Neuronal stem cell (in vitro differentiated cells): ENCODE measurements around the gene S100A8.

Experiments
- DNase-seq: peaks from one replicate; pipeline ENCODE4 v3.0.0-alpha.2; 2013; ENCODE audit warnings: low spot score
- H2AFZ ChIP-seq: one replicate; pipeline ENCODE4 v1.6.1; 2013; ENCODE audit warnings: mild to moderate bottlenecking, low read length, inconsistent platforms
- H2AK5ac ChIP-seq: 2 replicates; pipeline ENCODE4 v1.6.1; 2013; ENCODE audit warnings: low read depth, mild to moderate bottlenecking, inconsistent platforms, low read length, moderate library complexity, mixed read lengths
- H2BK120ac ChIP-seq: 2 replicates; pipeline ENCODE4 v1.6.1; 2013; ENCODE audit warnings: low read depth, mild to moderate bottlenecking, inconsistent platforms, low read length, moderate library complexity, mixed read lengths
- H2BK12ac ChIP-seq: one replicate; pipeline ENCODE4 v1.6.1; 2013; ENCODE audit warnings: low read length, inconsistent platforms
- H2BK15ac ChIP-seq: 2 replicates; pipeline ENCODE4 v1.6.1; 2013; ENCODE audit warnings: mild to moderate bottlenecking, low read length, inconsistent platforms, mixed read lengths
- H2BK5ac ChIP-seq: one replicate; pipeline ENCODE4 v1.6.1; 2013; ENCODE audit warnings: inconsistent platforms, mild to moderate bottlenecking, low read length, moderate library complexity
- H3K14ac ChIP-seq: one replicate; pipeline ENCODE4 v1.6.1; 2013; ENCODE audit warnings: low read length, inconsistent platforms
- H3K18ac ChIP-seq: 2 replicates; pipeline ENCODE4 v1.6.1; 2013; ENCODE audit warnings: low read length, inconsistent platforms
- H3K23ac ChIP-seq: 2 replicates; pipeline ENCODE4 v1.6.1; 2013; ENCODE audit warnings: low read depth, mild to moderate bottlenecking, mixed read lengths, low read length, inconsistent platforms; ENCODE audit not compliant: poor library complexity
- H3K27ac ChIP-seq: replicated peaks from 3 replicates; pipeline ENCODE4 v1.5.1; 2013; ENCODE audit warnings: low read length, inconsistent platforms
- H3K27me3 ChIP-seq, 3 experiments: 2 replicates each; pipeline ENCODE4 v1.6.1; 2013; ENCODE audit warnings: low read length in 3 of 3, mild to moderate bottlenecking in 2 of 3, inconsistent platforms in 1 of 3, low read depth in 1 of 3, mixed read lengths in 1 of 3, moderate library complexity in 1 of 3; ENCODE audit not compliant: control insufficient read depth in 3 of 3, insufficient read depth in 3 of 3
- H3K36me3 ChIP-seq, 2 donors: replicated peaks in 1 of 2; 2 replicates each; pipeline ENCODE4 v1.6.1; 2013; ENCODE audit warnings: low read length in 2 of 2; ENCODE audit not compliant: control insufficient read depth in 2 of 2, insufficient read depth in 2 of 2
- H3K4ac ChIP-seq: 2 replicates; pipeline ENCODE4 v1.6.1; 2013; ENCODE audit warnings: inconsistent platforms, mild to moderate bottlenecking, low read length, moderate library complexity
- H3K4me1 ChIP-seq, 2 donors: 1 replicate in 1 of 2; 2 replicates in 1 of 2; pipeline ENCODE4 v1.6.1; 2013; ENCODE audit warnings: low read length in 2 of 2, low read depth in 1 of 2; ENCODE audit not compliant: control insufficient read depth in 2 of 2, insufficient read depth in 1 of 2
- H3K4me2 ChIP-seq: one replicate; pipeline ENCODE4 v1.6.1; 2013; ENCODE audit warnings: mild to moderate bottlenecking, low read length, inconsistent platforms; ENCODE audit not compliant: insufficient read depth, poor library complexity, severe bottlenecking
- H3K4me3 ChIP-seq, 2 donors: 2 replicates each; pipeline ENCODE4 v1.5.1; 2013; ENCODE audit warnings: low read length in 2 of 2, mild to moderate bottlenecking in 2 of 2, inconsistent platforms in 1 of 2, moderate library complexity in 1 of 2
- H3K79me1 ChIP-seq: one replicate; pipeline ENCODE4 v1.6.1; 2013; ENCODE audit warnings: low read depth, mild to moderate bottlenecking, inconsistent platforms, low read length, moderate library complexity
- H3K9ac ChIP-seq: one replicate; pipeline ENCODE4 v1.6.1; 2013; ENCODE audit warnings: mild to moderate bottlenecking, low read depth, low read length, inconsistent platforms; ENCODE audit not compliant: poor library complexity
- H3K9me3 ChIP-seq, 2 donors: replicated peaks in 1 of 2; 2 replicates each; pipeline versions ENCODE3 to v1.6.1; 2013; ENCODE audit warnings: low read length in 2 of 2, mild to moderate bottlenecking in 2 of 2, inconsistent platforms in 1 of 2, low read depth in 1 of 2, mixed read lengths in 1 of 2, moderate library complexity in 1 of 2; ENCODE audit not compliant: control insufficient read depth in 2 of 2, insufficient read depth in 1 of 2
- H4K8ac ChIP-seq: one replicate; pipeline ENCODE4 v1.6.1; 2013; ENCODE audit warnings: low read depth, mild to moderate bottlenecking, inconsistent platforms, low read length, moderate library complexity
- H4K91ac ChIP-seq: one replicate; pipeline ENCODE4 v1.6.1; 2013; ENCODE audit warnings: low read length, low read depth, mild to moderate bottlenecking, inconsistent platforms; ENCODE audit not compliant: poor library complexity
- WGBS, 2 donors: extraction: QIAGEN DNeasy Blood & Tissue Kit; methylation state at CpG; one replicate each; pipeline ENCODE4 v1.1.7; 2013; ENCODE audit warnings: missing lambda C conversion rate in 2 of 2, mixed read lengths in 1 of 2; ENCODE audit not compliant: insufficient read length in 2 of 2, insufficient replicate concordance in 1 of 2; ENCODE audit errors: extremely low coverage in 2 of 2; 5-methylcytosine and 5-hydroxymethylcytosine counted together

S100A8 gene

DNA sequence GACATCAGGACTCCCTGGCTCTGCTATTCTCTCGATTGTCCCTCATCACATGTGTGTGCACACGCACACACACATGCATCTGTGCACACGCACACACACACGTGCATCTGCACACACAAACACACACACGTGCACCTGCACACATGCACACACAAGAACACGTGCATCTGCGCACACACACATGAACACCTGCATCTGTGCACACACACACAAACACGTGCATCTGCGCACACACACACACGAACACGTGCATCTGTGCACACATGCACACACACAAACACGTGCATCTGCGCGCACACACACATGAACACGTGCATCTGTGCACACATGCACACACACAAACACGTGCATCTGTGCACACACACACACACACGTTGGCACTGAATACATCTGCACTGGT, 40.1 kb upstream of the S100A8 start:
- H4K91ac ChIP-seq, result no peak overlapping the region
- no peak for DNase-seq
- H3K9me3 ChIP-seq, result no peaks in the 10 kb centered on the region
- H3K14ac ChIP-seq, result peak overlapping the region; percentile 67
- no peaks in the 10 kb centered on the region for H3K79me1 ChIP-seq
- H3K23ac ChIP-seq, result peak overlapping the region; percentile 27
- no peak overlapping the region for H2BK15ac ChIP-seq
- H3K27ac ChIP-seq, result no peak overlapping the region
- H3K27me3 ChIP-seq, result peaks cover 0 to 7% (median 0%) of the 10 kb centered on the region in 3 experiments
- no peak overlapping the region for H2BK5ac ChIP-seq
- no peak overlapping the region for H2BK120ac ChIP-seq
- no peak overlapping the region for H3K18ac ChIP-seq
- peak overlapping the region; percentile 53 for H3K9ac ChIP-seq
- H2AFZ ChIP-seq, result no peak overlapping the region
- H2AK5ac ChIP-seq, result no peak overlapping the region
- peak overlapping the region in 1 of 2 donors; percentile 23 for H3K4me3 ChIP-seq
- no peak overlapping the region for H3K4me2 ChIP-seq
- peak overlapping the region; percentile 83 for H4K8ac ChIP-seq
- H3K4me1 ChIP-seq, result no peaks in the 10 kb centered on the region
- no peak overlapping the region for H2BK12ac ChIP-seq
- WGBS, 2 donors, result no CpG with 5 or more reads among the region's 17 CpGs
- H3K36me3 ChIP-seq, result no peaks in the 10 kb centered on the region
- H3K4ac ChIP-seq, result no peak overlapping the region

DNA sequence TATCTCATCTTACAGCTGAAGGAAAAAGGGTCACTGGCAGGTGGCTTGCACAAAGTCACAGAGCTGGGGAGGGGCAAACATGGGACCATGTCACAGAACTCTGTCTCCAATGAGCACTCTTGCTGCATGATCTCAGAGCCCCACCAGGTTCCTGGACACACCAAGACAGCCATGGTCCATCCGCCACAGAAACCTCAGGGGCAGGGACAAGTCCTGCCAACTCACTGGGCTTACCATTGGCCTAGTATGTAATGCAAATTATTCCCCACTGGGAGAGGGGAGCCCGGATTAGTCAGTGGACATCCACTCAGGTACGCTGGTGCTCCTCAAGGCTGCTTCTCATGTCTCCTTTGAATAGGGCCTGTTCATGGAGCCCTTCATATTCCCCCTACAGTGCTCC, 39.7 kb upstream of the S100A8 start:
- Histone ChIP-seq H3K4me2 (no peak overlapping the region), H2BK120ac (no peak overlapping the region), H3K27ac (no peak overlapping the region), H3K18ac (no peak overlapping the region), H3K4ac (no peak overlapping the region), H3K79me1 (no peaks in the 10 kb centered on the region), H4K91ac (no peak overlapping the region), H4K8ac (peak overlapping the region; percentile 83), H3K27me3 (peaks cover 0 to 7% (median 0%) of the 10 kb centered on the region in 3 experiments), H3K4me1 (no peaks in the 10 kb centered on the region), H3K14ac (no peak overlapping the region), H2BK15ac (no peak overlapping the region), H2AFZ (no peak overlapping the region), H3K36me3 (no peaks in the 10 kb centered on the region), H3K9ac (no peak overlapping the region), H2AK5ac (no peak overlapping the region), H2BK5ac (no peak overlapping the region), H3K9me3 (no peaks in the 10 kb centered on the region), H3K4me3 (no peak overlapping the region), H2BK12ac (no peak overlapping the region), H3K23ac (peak overlapping the region; percentile 27)
- no CpG with 5 or more reads among the region's 3 CpGs for WGBS, 2 donors
- no peak for DNase-seq

GRCh38 chr1:153430166-153430553, 39.3 kb upstream of the S100A8 start:
- H2AK5ac ChIP-seq, result no peak overlapping the region
- no peak overlapping the region for H3K4me2 ChIP-seq
- H2BK15ac ChIP-seq, result no peak overlapping the region
- no CpG with 5 or more reads among the region's 2 CpGs for WGBS, 2 donors
- DNase-seq, result no peak
- H3K18ac ChIP-seq, result no peak overlapping the region
- H2BK12ac ChIP-seq, result no peak overlapping the region
- H3K4me3 ChIP-seq, result no peak overlapping the region
- no peak overlapping the region for H4K8ac ChIP-seq
- H3K4ac ChIP-seq, result no peak overlapping the region
- no peak overlapping the region for H2BK5ac ChIP-seq
- H2BK120ac ChIP-seq, result no peak overlapping the region
- H2AFZ ChIP-seq, result no peak overlapping the region
- no peak overlapping the region for H3K9ac ChIP-seq
- no peak overlapping the region for H3K27ac ChIP-seq
- no peak overlapping the region for H3K23ac ChIP-seq
- H4K91ac ChIP-seq, result no peak overlapping the region
- H3K9me3 ChIP-seq, result no peaks in the 10 kb centered on the region
- H3K79me1 ChIP-seq, result no peaks in the 10 kb centered on the region
- peaks cover 0 to 7% (median 0%) of the 10 kb centered on the region in 3 experiments for H3K27me3 ChIP-seq
- H3K36me3 ChIP-seq, result no peaks in the 10 kb centered on the region
- no peaks in the 10 kb centered on the region for H3K4me1 ChIP-seq
- H3K14ac ChIP-seq, result no peak overlapping the region

DNA sequence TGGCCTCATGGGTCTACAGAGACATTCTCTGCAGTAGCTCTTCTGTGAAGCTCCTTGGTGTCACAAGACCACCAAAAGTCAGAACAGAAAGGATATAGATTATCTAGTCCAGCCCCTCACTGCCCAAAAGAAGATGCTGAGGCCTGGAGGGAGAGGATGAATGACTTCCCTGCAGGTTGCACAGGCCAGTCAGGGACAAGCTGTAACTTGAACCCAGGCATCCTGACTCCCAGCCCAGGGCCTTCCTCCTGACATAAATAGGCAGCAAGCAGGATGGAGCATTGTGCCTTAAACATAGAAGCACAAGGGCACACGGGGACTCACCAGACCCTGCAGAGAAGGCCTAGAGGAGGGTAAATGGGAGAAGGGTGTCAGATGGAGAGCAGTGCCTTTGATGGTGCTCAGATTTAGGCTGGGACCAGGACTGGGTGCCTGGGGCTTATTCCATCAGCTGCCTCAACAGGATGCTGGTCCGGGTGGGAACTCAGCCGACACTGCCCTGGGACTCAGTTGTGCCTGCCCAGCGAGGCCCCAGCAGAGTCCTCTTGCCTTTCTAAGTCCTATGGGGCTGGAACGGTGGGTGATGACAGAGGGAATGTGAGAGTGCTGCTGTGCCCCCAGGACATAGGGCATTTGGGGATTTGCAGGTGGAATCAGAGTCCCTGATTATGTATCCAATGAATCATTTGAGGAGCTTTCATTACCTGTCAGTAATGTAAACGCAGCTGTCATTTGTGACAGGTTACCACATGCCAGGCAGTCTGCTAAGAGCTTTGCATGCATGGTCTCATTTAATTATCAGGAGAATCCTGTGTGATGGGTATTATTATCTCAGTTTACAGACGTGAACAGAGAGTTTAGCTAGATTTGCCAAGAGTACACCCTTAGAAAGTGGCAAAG, 38.6 kb upstream of the S100A8 start:
- DNase-seq, result no peak
- Histone ChIP-seq H2BK12ac (no peak overlapping the region), H3K27me3 (peaks cover 0 to 3% (median 0%) of the 10 kb centered on the region in 3 experiments), H3K9me3 (no peaks in the 10 kb centered on the region), H2BK120ac (no peak overlapping the region), H3K79me1 (no peaks in the 10 kb centered on the region), H3K14ac (no peak overlapping the region), H3K23ac (no peak overlapping the region), H3K18ac (no peak overlapping the region), H3K4me1 (no peaks in the 10 kb centered on the region), H2BK5ac (no peak overlapping the region), H2AK5ac (no peak overlapping the region), H3K4ac (no peak overlapping the region), H3K4me2 (no peak overlapping the region), H3K36me3 (no peaks in the 10 kb centered on the region), H3K27ac (no peak overlapping the region), H3K4me3 (no peak overlapping the region), H2BK15ac (no peak overlapping the region), H4K8ac (no peak overlapping the region), H2AFZ (no peak overlapping the region), H4K91ac (no peak overlapping the region), H3K9ac (no peak overlapping the region)
- no CpG with 5 or more reads among the region's 7 CpGs for WGBS, 2 donors
